Dedifferentiated amniotic fluid mesenchymal stem cell (primary cell): ENCODE measurements around the gene DKC1.

Experiments
- DNase-seq: peaks from one replicate; pipeline ENCODE4 v3.0.0-alpha.2; 2016; ENCODE audit errors: extremely low spot score

Gene DKC1

DNA sequence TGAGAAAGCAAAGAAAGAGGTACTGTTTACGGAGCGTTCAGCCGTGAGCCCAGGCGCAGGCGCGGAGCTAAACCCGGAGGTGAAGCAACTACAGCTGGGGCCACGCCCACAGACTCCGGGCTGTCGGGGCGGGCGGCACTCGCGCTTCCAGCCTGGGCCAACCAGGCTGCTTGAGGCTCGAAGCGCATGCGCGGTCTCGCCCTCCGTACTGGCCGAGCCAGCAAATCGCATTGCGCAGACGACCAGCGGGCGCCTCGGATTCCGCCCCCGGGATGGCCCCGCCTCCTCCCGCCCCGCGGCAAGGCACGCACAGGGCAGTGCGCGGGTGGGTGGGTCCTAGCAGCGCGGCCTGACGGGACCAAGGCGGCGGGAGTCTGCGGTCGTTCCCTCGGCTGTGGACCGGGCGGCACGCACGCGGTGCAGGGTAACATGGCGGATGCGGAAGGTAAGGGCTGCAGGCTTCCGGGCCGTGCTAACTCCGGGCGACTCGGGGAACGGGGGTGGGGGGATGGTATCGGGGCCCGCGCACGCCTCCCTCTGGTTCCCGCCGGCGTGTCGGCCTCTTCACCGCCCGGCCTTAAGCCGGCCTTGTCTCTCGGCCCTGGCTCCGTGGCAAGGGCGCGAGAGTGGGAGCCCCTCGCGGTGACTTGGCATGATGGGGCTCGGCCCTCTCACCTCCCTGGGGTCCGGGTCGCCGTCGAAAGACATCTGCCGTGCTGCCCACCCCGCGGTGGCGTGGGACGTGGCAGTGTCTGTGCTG is at the start of gene DKC1:
Gene DKC1, plus strand, starts transcription at position 328 of the 760 bp plus-strand sequence. Its CDS starts 102 bp downstream, at position 430.
- DNase-seq: peak; percentile 85

DNA sequence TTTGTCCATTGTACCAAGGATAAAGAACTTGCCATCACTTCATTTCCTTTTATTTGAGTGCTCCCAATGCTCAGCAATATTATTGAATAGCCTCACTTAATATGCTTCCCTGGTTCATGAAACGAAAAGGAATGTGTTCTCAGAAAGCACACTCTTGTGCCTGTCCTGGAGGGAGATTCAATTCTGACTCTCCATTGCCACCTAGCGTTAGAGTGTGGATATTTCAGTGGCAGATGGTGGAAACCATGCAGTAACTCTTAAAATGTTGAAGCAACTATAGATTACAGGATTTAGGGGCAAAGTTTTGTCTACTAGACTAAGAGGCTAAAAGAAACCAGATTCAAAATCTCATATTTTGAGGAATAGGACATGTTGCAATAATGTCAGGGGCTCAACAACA is 47.7 kb upstream of the DKC1 start:
- DNase-seq: peak; percentile 44

DNA sequence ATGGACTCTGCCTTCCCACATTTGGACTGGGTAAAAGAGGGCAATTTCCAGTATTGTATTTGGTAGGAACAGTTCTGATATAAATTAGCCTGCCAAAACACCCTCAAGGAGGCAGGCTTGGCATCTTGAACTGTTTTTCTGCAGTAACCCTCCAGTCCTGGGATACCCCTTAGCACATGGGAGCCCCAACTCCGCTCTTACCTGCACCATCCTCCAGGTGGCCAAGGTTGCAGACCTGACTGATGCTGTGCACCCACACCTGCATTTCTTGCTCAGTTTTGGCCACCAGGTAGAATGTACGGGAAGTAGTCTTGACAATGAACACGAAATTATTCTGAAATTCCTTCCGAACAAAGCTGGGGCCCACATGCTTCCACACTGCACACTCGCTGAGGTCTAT is 46.8 kb upstream of the DKC1 start:
- no peak for DNase-seq

DNA sequence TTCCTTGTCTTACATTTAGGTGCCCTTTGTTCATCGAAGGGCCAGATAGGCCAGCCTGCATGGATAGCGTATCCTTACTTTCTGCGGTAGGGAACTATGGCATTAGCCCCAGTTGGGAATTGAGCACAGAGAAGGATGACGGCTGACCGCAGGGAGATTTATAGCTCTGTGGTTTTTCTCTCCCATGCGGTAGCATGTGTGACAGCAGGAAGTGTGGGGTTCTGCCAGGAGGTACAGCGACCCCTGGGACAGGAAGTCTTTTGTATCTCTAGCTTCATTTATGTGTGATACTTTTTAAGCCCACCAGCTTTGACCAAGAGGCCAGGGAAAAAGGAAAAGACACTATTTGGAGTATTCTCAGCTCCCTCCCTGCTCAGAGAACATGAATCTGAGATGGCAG is 44.8 kb upstream of the DKC1 start:
- DNase-seq: no peak

DNA sequence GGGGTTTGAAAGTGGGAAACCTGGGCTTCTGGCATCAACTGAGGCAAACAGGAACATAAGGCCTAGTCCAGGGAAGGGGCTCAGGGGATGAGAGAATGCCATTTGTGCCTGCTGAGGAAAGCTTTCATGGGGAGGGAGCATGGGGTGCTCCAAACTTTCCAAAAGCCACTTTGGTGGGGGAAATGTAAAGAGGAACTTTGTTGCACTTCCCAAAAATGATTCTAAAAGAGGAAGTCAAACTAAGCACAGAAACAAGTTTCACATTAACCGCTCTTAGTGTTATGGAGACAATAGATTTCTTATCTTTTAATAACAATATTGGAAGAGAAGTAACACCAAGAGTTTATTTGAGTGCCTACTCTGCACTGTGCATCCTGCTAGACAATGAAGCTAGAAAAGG is 44.0 kb upstream of the DKC1 start:
- no peak for DNase-seq

DNA sequence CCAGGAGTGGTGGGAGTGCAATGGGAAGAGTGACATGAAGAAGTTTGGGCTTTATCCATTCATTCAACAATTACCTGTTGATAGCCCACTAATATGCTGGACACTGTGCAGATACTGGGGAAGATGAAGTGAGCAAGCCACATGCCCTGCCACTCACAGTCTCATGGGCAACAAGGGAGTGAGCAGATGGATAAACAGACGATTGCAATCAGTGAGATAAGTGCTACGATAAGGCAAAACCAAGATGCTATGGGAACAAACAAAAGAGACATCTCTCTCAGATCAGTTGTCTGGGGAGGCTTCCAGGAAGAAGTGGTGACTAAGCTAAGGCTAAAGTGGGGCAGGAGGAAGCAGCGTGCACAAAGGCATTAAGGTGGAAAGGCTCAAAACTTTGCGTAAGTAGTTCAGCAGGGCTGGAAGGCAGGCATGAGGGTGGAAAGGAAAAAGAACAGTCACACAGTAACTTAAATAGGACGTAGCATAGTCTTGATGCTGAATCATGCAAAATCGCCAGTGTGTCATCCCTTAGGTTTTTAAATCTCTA is 43.5 kb upstream of the DKC1 start:
- no peak for DNase-seq

DNA sequence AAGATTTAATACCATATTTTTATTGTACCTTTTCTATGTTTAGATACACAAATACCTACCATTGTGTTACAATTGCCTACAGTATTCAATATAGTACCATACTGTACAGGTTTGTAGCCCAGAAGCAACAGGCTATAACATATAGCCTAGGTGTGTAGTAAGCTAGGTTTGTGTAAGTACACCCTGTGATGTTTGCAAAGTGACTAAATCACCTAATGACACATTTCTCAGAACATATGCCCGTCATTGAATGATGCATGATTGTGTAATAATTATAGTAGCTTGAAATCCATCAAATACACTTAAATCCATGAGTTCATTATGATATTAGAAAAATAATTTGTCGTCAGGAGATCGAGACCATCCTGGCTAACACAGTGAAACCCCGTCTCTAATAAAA is 42.6 kb upstream of the DKC1 start:
- no peak for DNase-seq

DNA sequence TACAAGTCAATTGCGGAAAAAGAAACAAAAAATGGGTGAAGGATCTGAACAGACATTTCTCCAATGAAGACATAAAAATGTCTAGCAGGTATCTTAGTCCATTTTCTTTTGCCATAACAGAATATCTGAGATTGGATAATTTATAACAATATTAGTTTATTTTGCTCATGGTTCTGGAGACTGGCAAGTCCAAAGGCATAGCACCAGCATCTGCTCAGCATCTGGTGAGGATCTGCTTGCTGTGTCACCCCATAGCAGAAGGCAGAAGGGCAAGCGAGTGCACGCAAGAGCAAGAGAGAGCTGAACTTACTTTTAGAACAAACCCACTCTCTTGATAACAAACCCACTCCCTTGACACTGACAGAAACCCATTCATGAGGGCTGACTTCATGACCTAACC is 41.5 kb upstream of the DKC1 start:
- no peak for DNase-seq

DNA sequence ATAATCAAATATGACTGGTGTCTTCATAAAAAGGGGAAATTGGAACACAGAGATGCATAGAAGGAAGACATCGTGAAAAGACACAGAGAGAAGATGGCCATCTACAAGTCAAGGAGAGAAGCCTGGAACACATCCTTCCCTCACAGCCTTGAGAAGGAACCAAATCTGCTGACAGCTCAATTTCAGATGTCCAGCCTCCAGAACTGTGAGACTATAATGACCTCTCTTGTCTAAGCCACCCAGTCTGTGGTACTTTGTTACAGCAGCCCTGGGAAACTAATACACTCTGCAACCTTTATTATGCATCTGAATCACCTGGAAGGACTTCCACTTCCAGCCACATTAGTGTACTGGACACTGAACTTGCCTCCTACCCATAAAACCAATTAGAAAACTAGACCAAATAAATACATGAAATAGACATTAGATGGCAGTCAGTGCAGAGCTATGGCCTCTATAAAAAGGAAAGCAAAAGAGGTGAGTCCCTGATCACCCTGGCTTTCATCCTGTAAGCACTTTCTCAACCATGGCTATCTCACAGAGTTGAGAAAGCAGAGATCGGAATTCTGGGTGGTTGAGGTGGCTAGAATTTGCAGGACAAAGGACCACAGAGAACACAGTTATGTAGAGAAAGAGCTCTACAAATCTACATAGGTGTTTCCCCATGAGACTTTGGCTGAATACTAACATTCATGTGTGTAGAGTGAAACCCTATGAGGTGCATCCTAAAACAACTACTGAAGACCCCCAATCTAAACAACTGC is 37.5 kb upstream of the DKC1 start:
- DNase-seq: no peak

DNA sequence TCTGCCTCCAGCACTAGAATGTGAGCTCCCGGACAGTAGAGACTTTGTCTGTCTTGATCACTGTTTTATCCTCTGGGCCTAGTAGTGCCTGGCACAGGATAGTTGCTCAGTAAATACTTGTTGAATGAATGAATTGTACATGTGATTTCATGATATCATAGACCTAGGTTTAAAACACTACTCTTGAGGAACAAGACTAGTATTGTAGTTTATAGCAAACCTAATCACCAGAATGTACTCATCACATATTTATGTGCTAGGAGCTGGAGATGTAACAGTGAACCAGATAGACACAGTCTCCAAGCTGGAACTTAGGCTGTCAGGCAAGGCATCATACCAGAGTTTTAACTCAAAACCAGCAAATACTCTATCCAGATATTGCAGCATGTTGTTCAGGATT is 35.2 kb upstream of the DKC1 start:
- no peak for DNase-seq

DNA sequence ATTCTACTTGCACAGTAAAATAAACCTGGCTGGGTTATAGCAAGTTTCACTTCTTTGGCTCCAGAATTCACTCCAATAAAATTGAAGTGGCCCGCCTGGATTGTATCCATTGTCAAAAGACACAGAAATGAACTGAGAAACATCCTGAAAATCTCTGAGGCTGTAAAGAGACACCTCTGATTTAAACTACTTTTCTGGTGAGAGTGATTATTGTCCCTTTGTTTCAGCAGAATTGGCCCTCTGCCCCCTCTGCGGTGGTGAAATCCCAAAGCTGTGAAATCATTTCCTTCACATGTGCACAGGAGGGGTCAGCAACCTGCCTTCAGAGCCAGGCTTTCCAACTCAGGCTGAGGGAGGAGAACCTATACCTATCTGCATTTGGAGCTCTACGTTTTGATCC is 34.8 kb upstream of the DKC1 start:
- DNase-seq: no peak

DNA sequence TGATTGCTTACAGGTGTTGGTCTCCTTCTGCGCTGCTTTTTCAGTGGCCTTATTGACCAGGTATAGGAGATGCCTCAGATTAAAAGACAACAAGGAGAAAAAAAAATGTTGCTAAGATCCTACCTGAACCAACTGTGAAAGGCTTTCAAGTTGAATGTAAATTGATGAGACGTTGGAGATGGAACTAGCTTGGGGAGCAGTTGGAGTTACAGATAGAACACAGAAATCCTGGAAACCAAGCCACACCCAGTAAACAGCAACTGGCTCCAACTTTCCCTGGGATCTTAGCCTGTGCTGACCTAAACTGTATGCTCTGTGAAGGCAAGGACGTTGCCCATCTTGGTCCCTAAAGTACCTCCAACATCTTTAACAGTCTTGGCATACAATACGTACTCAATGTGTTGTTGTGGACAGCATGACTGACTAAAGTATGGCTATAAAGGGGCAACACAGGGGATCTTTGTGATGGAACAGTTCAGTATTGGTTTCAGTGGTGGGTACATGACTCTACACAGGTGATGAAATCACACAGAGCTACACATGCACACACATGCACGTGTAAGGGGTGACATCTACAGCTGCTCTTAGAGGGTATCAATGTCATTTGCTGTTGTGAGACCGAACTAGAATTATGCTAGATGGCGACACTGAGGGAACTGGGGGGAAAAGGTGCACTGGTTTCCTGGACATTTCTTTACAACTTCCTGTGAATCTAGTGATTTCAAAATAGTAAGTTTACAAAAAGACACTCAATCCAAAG is 34.1 kb upstream of the DKC1 start:
- DNase-seq: no peak

DNA sequence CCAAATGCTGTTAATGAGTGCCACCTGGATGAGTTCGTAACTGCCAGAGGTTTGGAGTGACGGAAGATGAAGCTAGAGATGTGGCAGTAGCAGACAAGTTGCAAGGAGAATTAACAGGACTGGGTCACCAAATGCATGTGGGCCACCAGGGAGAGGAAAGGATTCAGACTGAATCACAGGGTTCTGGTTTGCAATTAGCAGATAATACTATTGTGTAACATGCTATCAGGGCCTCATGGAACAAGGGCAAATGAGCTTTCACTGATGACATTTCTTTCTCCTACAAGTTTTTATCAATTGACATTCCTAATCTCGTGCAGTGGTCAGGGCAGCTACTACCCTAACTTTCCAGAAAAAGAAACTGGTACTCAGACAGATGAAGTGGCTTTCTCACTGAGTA is 33.2 kb upstream of the DKC1 start:
- DNase-seq: no peak

DNA sequence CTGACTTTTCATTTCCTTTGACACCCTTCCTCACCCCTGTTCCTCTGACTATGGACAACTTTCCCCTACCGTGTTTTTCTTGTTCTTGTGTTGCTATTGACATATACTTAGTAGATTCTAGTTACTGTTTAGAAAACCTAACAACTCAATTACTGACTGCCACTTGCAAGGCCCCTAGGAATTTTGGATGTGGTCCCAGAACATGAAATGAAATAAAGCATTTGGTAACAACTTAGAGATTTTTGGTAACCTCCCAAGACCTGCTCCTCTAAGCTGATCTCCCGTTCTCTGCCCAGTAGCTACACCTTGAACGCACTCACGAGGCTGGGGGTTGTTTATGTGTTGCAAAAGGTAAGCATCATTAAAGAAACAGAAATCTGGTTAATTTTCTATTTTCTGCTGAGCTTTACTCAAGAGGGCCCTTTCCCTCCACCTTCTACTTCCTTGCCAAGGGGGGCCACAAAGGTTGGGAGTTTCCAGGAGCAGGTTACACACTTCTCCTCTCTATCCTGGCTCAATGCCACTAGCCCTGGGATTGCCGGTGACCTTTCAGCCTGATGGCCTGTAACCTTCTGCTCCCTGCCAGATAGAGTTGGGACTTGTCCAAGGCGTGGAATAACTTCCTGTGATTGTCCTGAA is 32.3 kb upstream of the DKC1 start:
- peak; percentile 70 for DNase-seq

DNA sequence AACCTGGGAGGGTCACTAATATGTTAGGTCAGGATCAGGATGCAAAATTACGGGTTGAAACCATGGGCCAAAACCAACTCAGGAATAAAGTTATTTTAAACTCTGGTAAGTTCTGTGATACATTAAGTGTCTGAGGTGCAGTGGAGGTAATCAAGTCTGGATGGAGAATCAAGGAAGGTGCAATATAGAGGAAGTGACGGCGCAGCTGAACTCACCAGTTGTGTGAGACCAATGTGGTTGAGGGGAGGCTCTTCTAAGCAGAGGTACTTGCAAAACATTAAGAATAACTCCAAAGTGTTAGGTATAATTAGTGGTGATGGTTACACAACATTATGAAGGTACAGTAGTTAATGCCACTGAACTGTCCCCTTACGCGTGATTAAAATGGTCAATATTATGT is 31.5 kb upstream of the DKC1 start:
- no peak for DNase-seq

DNA sequence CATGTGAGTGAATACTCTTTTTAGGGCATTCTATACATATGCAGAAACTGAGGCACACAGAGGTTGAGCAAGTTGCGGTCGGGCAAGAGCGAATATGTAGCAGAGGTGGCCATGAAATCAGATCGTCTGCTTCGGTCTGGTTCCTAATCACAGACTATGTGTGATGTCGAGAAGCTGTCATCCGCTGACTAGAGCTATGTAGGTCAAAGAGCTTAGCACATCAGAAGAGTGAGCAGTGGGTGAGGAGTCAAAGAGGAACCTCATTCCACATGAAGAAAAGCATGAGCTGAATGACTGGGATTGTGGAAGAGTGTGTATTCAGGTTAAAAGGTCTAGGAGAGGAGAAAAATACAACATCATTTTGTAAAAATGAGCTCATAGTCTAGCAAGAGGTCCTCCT is 30.8 kb upstream of the DKC1 start:
- no peak for DNase-seq

DNA sequence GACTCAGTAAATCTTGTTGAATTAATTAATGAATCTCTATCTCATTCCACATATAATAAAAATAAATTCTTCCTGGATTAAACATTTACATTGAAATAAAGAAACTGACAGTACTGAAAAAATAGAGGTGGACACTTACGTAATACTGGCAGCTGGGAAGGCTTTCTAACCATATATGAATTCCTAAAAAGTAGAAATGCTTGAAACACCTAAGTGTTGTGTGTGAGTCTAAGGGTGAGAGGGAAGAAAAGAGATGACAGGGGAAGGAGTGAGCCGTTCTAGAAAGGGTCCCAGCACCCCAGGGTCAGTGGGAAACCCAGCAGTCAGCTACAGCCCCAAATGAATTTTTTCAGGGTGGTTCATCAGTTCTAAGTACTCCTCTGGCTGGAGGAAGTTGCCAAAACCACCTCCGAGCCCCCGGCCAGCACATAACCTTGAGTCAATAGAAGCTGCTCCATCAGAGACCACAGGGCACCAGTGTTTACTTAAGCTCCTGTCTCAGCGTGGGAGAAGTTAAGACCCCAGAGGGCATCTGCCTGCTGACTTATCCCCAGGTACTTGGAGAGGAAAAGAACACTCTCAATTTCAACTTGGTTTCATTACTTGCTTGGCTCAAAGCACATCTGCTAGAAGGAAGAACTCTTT is 30.1 kb upstream of the DKC1 start:
- DNase-seq: no peak

DNA sequence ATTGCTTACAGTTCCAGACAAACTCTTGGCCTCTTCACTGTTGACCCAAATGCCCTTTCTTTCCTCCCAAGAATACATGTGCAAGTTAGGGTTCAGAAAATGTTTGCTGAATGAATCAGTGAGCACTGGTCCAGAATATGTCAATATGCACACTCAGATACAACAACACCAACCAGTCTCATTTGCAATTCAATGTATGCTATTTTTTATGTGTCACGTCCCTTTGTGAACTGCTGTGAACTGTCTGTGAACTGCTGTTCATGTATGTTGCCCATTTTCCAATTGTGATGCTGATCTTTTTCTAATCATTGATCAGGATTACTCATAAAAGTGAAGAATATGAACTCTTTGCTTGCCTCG is 29.6 kb upstream of the DKC1 start:
- no peak for DNase-seq

DNA sequence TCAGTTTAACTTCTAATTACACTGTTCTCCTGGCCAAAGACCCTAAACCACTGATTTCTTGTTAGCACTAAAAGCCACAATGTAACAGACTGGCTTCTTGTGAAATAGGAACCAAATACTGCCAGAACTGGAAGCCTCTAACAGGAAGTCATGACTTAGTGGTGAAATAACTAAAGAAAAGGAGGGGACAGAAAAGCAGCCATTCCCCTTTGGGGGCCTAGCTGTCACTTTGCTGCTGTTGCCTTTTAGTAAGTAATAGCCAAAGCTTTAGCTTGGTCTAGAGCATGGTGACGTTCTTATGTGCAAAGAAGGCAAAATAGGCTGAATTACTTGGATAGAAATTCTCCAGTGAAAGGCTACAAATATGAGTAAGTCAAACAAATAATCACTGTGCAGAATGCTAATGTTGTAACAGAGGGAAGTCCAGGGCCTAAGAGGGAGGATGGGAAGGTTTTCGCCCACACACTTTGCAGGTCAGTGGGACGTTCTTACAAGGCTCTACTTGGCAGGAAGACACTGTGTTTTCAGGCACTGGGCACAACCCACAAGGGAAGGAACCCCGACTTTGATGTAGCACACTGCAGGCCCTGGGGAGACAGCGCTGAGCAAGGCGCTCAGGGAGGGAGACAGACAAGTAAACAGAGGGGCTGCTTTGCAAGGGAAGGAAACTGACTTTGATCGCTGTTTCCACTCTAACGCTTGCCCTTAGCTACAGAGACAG is 28.4 kb upstream of the DKC1 start:
- DNase-seq: no peak

DNA sequence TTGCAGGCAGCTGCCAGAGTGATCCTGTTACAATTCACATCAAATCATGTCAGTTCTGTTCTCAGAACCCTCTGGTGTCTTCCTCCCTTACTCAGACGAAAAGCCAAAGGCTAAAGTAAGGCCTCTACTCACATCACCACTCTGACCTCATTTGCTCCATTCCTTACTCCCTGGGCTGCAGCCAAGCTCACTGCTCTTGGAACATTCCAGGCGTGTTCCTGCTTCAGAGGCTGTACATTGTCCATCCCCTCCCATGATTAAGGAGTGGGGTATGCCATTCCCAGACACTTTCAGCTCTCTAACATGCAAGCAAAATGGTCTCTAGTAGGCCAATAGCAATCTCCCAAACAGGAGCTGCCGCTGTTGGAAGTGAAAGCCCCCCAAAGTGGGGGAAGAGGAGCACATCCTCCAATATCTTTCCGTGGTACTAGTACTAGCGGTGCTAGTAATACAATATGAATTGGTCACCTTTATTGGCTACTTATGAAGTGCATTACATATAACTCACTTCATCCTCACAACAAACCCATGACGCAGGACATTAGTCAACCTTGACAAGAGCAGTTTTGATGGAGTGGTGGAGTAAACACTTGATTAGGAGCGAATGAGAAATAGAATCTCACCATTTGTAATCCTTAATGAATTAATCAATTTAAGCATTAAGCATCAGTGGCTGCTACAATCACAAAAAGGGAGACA is 26.8 kb upstream of the DKC1 start:
- DNase-seq: peak; percentile 38
